Measurements from ENCODE around the gene SMC1A.
"Not testable (repeated sequence)": the region's sequence is repeated elsewhere in the genome, so short reads cannot be mapped to it uniquely, and the experiment has no call there.

GRCh38 chrX:53420351-53420750 is 2.1 kb downstream of the SMC1A start:
- not testable (repeated sequence) for TF ChIP-seq POLR2AphosphoS5 (IDR thresholded peaks at IDR 0.05; ENCODE audit: borderline replicate concordance, low read depth, low read length); EZH2 (IDR thresholded peaks at IDR 0.05)
